Neural progenitor cell (in vitro differentiated cells): ENCODE results near the gene CRYZL1. TPM values are rescaled to one million over a fixed set of nuclear protein-coding genes. Genes with fewer than 3 reads are reported as not detected.

ENCODE experiments used
- DNase-seq: peaks from one replicate; pipeline ENCODE4 v3.0.0-alpha.2; 2016; ENCODE audit warnings: low spot score
- H2AFZ ChIP-seq: fragments of 200-600 bp; sonication (generic); replicated peaks from 2 replicates; pipeline ENCODE4 v1.6.1; 2016; ENCODE audit warnings: antibody characterized with exemption
- H3F3A ChIP-seq: fragments of 200-600 bp; sonication (generic); 2 replicates; pipeline ENCODE4 v1.6.1; 2016; ENCODE audit warnings: antibody characterized with exemption, low read depth
- H3K27ac ChIP-seq: fragments of 200-600 bp; sonication (generic); 2 replicates; pipeline ENCODE4 v1.5.1; 2016; ENCODE audit warnings: mild to moderate bottlenecking
- H3K27me3 ChIP-seq: fragments of 200-600 bp; sonication (generic); 2 replicates; pipeline ENCODE4 v1.6.1; 2016; ENCODE audit warnings: mild to moderate bottlenecking, moderate library complexity
- H3K36me3 ChIP-seq: fragments of 200-600 bp; sonication (generic); 2 replicates; pipeline ENCODE4 v1.5.1; 2016
- H3K4me1 ChIP-seq: fragments of 200-600 bp; sonication (generic); 2 replicates; pipeline ENCODE4 v1.6.1; 2016; ENCODE audit warnings: mixed run types
- H3K4me2 ChIP-seq: fragments of 200-600 bp; sonication (generic); 2 replicates; pipeline ENCODE4 v1.6.1; 2016
- H3K4me3 ChIP-seq: fragments of 200-600 bp; sonication (generic); 2 replicates; pipeline ENCODE4 v1.5.1; 2016
- H3K79me2 ChIP-seq: fragments of 200-600 bp; sonication (generic); 2 replicates; pipeline ENCODE4 v1.6.1; 2016; ENCODE audit warnings: low read depth
- H3K9ac ChIP-seq: fragments of 200-600 bp; sonication (generic); 2 replicates; pipeline ENCODE4 v1.6.1; 2016
- H3K9me3 ChIP-seq: fragments of 200-600 bp; sonication (generic); 2 replicates; pipeline ENCODE4 v1.5.1; 2016; ENCODE audit warnings: low read depth
- H4K20me1 ChIP-seq: fragments of 200-600 bp; sonication (generic); 2 replicates; pipeline ENCODE4 v1.6.1; 2016; ENCODE audit warnings: low read depth
- H3K27ac Mint-ChIP-seq: 3 replicates; pipeline ENCODE4 v1.8.0; 2021; ENCODE audit warnings: mixed read lengths
- H3K27me3 Mint-ChIP-seq: 2 replicates; pipeline ENCODE4 v1.8.0; 2022; ENCODE audit warnings: low read depth, mild to moderate bottlenecking, inconsistent platforms, moderate library complexity, mixed read lengths; ENCODE audit not compliant: insufficient read depth
- H3K36me3 Mint-ChIP-seq: 3 replicates; pipeline ENCODE4 v1.8.0; 2021; ENCODE audit warnings: mixed read lengths
- H3K4me1 Mint-ChIP-seq: 3 replicates; pipeline ENCODE4 v1.8.0; 2021; ENCODE audit warnings: mixed read lengths
- H3K4me3 Mint-ChIP-seq: 3 replicates; pipeline ENCODE4 v1.8.0; 2021; ENCODE audit warnings: mild to moderate bottlenecking, moderate library complexity, mixed read lengths
- H3K9me3 Mint-ChIP-seq: 3 replicates; pipeline ENCODE4 v1.8.0; 2020; ENCODE audit warnings: mixed read lengths
- CTCF ChIP-seq: fragments of 200-600 bp; sonication (generic); IDR thresholded peaks from 2 replicates; pipeline ENCODE4 v1.5.1; 2017; ENCODE audit warnings: antibody characterized with exemption, mild to moderate bottlenecking
- EZH2 ChIP-seq: fragments of 200-600 bp; sonication (generic); IDR thresholded peaks from 2 replicates; pipeline ENCODE4 v1.6.1; 2017; ENCODE audit warnings: antibody characterized with exemption, mild to moderate bottlenecking, moderate library complexity
- EZH2phosphoT487 ChIP-seq: fragments of 200-600 bp; sonication (generic); IDR thresholded peaks from 2 replicates; pipeline ENCODE4 v1.6.1; 2017; ENCODE audit warnings: antibody characterized with exemption
- total RNA-seq: library from RNA; depleted of rRNA; stranded (reverse); fragments of >200 nt; gene quantifications from 2 replicates; pipeline ENCODE4 v1.2.3, GENCODE V29; 2015; ENCODE audit warnings: low replicate concordance

The CRYZL1 gene
- total RNA-seq, 1 donor from 2014 or later = 80.0 TPM

- H3F3A ChIP-seq = peaks cover 33% of the 10 kb centered on the region
- no peak overlapping the region for H3K27ac ChIP-seq
- Mint-ChIP-seq H3K4me3 (no peak overlapping the region), H3K9me3 (no peaks in the 10 kb centered on the region), H3K27ac (no peak overlapping the region), H3K4me1 (peaks cover 68% of the 10 kb centered on the region), H3K36me3 (peaks cover 2% of the 10 kb centered on the region), H3K27me3 (no peaks in the 10 kb centered on the region)
- no peaks in the 10 kb centered on the region for H3K36me3 ChIP-seq
- peaks cover 100% of the 10 kb centered on the region for H3K79me2 ChIP-seq
- peaks cover 98% of the 10 kb centered on the region for H4K20me1 ChIP-seq
- H3K27me3 ChIP-seq = no peaks in the 10 kb centered on the region
- no peaks in the 10 kb centered on the region for H3K9me3 ChIP-seq
- no peak for DNase-seq
- H2AFZ ChIP-seq = no peak overlapping the region
- TF ChIP-seq CTCF (no peak), EZH2 (no peak), EZH2phosphoT487 (no peak)
- H3K9ac ChIP-seq = no peak overlapping the region
- H3K4me3 ChIP-seq = no peak overlapping the region
- H3K4me1 ChIP-seq = peaks cover 41% of the 10 kb centered on the region
- H3K4me2 ChIP-seq = no peak overlapping the region
Measured at GRCh38 chr21:33687634-33688033, 46.1 kb upstream of the CRYZL1 start.

GRCh38 chr21:33686386-33686785 lies 44.8 kb upstream of the CRYZL1 start:
- Histone ChIP-seq H3F3A (peaks cover 23% of the 10 kb centered on the region), H3K79me2 (peaks cover 100% of the 10 kb centered on the region), H3K4me1 (peaks cover 29% of the 10 kb centered on the region), H3K36me3 (no peaks in the 10 kb centered on the region), H4K20me1 (peaks cover 86% of the 10 kb centered on the region), H3K4me3 (no peak overlapping the region), H3K9me3 (no peaks in the 10 kb centered on the region), H3K27ac (no peak overlapping the region), H3K4me2 (no peak overlapping the region), H3K27me3 (no peaks in the 10 kb centered on the region), H2AFZ (no peak overlapping the region), H3K9ac (no peak overlapping the region)
- no peaks in the 10 kb centered on the region for H3K9me3 Mint-ChIP-seq
- H3K27ac Mint-ChIP-seq = no peak overlapping the region
- H3K27me3 Mint-ChIP-seq = no peaks in the 10 kb centered on the region
- TF ChIP-seq EZH2phosphoT487 (no peak), EZH2 (no peak), CTCF (no peak)
- DNase-seq = no peak
- no peak overlapping the region for H3K4me3 Mint-ChIP-seq
- peaks cover 2% of the 10 kb centered on the region for H3K36me3 Mint-ChIP-seq
- peaks cover 56% of the 10 kb centered on the region for H3K4me1 Mint-ChIP-seq

GRCh38 chr21:33685613-33686197 lies 44.2 kb upstream of the CRYZL1 start:
- peaks cover 21% of the 10 kb centered on the region for H3F3A ChIP-seq
- H4K20me1 ChIP-seq = peaks cover 79% of the 10 kb centered on the region
- TF ChIP-seq EZH2 (no peak), EZH2phosphoT487 (no peak), CTCF (no peak)
- no peaks in the 10 kb centered on the region for H3K27me3 ChIP-seq
- H2AFZ ChIP-seq = no peak overlapping the region
- H3K36me3 Mint-ChIP-seq = peaks cover 7% of the 10 kb centered on the region
- H3K27ac Mint-ChIP-seq = peak overlapping the region; percentile 36
- H3K36me3 ChIP-seq = no peaks in the 10 kb centered on the region
- peaks cover 23% of the 10 kb centered on the region for H3K4me1 ChIP-seq
- H3K4me3 Mint-ChIP-seq = peak overlapping the region; percentile 24
- H3K9me3 ChIP-seq = no peaks in the 10 kb centered on the region
- DNase-seq = no peak
- H3K27ac ChIP-seq = no peak overlapping the region
- H3K79me2 ChIP-seq = peaks cover 100% of the 10 kb centered on the region
- H3K4me1 Mint-ChIP-seq = peaks cover 52% of the 10 kb centered on the region
- no peak overlapping the region for H3K9ac ChIP-seq
- H3K4me3 ChIP-seq = no peak overlapping the region
- H3K4me2 ChIP-seq = no peak overlapping the region
- no peaks in the 10 kb centered on the region for H3K27me3 Mint-ChIP-seq
- peaks cover 6% of the 10 kb centered on the region for H3K9me3 Mint-ChIP-seq
